Inflammatory macrophage (primary cell): ENCODE results near the gene MDH2.
"Not testable (repeated sequence)": the region's sequence is repeated elsewhere in the genome, so short reads cannot be mapped to it uniquely, and the experiment has no call there.

Experiments used
- DNase-seq, 2 donors: peaks; one replicate each; pipeline ENCODE4 v3.0.0-alpha.2; 2020 to 2022

Gene MDH2

GRCh38 chr7:76072243-76073148 lies 24.6 kb downstream of the MDH2 start:
- DNase-seq, result no peak

GRCh38 chr7:76073335-76073990 lies 25.6 kb downstream of the MDH2 start:
- no peak for DNase-seq

- no peak for DNase-seq
Observed at GRCh38 chr7:76074306-76074971, 26.5 kb downstream of the MDH2 start.

GRCh38 chr7:76074972-76075370 lies 27.1 kb downstream of the MDH2 start:
- DNase-seq, result no peak

- no peak for DNase-seq
Observed at GRCh38 chr7:76076995-76077394, 29.1 kb downstream of the MDH2 start.

GRCh38 chr7:76077435-76077834 lies 29.5 kb downstream of the MDH2 start:
- DNase-seq, result peak; percentile 30 to 31

- DNase-seq, result no peak
Observed at GRCh38 chr7:76080204-76080603, 32.3 kb downstream of the MDH2 start.

GRCh38 chr7:76084115-76084514 lies 36.2 kb downstream of the MDH2 start:
- DNase-seq, result not testable (repeated sequence)

- peak; percentile 18 to 36 for DNase-seq
Observed at GRCh38 chr7:76086070-76086469, 38.2 kb downstream of the MDH2 start.

- peak; percentile 71 to 82 for DNase-seq
Observed at GRCh38 chr7:76087362-76087791, 39.5 kb downstream of the MDH2 start.

- DNase-seq, result peak in 1 of 2 donors; percentile 6
Observed at GRCh38 chr7:76089865-76090475, 42.1 kb downstream of the MDH2 start.

- DNase-seq, result no peak
Observed at GRCh38 chr7:76091506-76091905, 43.6 kb downstream of the MDH2 start.

- not testable (repeated sequence) for DNase-seq
Observed at GRCh38 chr7:76093531-76093930, 45.6 kb downstream of the MDH2 start.

- DNase-seq, result not testable (repeated sequence)
Observed at GRCh38 chr7:76094326-76094725, 46.4 kb downstream of the MDH2 start.

GRCh38 chr7:76095908-76096307 lies 48.0 kb downstream of the MDH2 start:
- DNase-seq, result no peak

- not testable (repeated sequence) for DNase-seq
Observed at GRCh38 chr7:76101693-76102437, 54.0 kb downstream of the MDH2 start.

- not testable (repeated sequence) for DNase-seq
Observed at GRCh38 chr7:76103788-76104187, 55.9 kb downstream of the MDH2 start.

GRCh38 chr7:76106130-76106529 lies 58.2 kb downstream of the MDH2 start:
- DNase-seq, result not testable (repeated sequence)

- no peak for DNase-seq
Observed at GRCh38 chr7:76106893-76107292, 59.0 kb downstream of the MDH2 start.

- no peak for DNase-seq
Observed at GRCh38 chr7:76108540-76109233, 60.8 kb downstream of the MDH2 start.

- DNase-seq, result not testable (repeated sequence)
Observed at GRCh38 chr7:76113042-76113630, 65.2 kb downstream of the MDH2 start.
